ENCODE results near the gene FMO2.

The FMO2 gene

DNA sequence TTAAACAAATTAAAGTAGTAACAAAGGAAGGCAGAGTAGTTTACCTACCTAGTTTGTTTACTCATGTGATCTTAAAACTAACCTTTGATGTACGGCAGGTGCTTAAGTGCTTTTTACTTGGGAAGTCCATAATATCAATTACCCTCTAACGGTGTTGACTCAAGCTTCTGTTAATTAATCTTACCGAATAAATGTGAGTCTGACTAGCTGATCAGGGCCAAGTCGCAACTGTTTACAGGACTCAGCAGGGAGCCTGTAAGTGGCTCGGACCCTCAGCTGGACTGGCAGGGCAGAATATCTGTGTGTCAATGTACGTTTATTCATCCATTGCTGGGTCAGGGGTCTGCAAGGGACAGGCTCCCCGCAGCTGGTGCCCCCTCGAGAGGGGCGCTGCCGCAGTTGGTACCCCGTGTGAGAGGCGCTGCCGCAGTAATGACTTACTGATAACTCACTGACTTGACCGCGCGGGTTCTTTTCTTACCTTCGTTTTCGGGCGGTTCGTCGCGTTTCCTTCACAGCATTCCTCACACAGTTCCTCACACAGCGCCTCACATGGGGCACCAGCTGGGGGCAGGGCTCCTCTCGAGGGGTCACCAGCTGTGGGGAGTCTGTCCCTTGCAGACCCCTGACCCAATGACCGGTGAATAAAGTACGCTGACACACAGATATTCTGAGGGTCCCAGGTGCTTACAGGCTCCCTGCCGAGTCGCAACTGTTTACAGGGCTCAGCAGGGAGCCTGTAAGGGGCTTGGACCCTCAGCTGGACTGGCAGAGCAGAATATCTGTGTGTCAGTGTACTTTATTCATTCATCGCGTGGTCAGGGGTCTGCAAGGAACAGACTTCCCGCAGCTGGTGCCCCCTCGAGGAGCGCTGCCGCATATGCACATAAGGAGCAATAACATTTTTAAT, 66.2 kb downstream of the FMO2 start:
- Histone ChIP-seq H3K4me3 (ENCODE audit: low read length) (peak overlapping the region; percentile 76), H3K27me3 (ENCODE audit: insufficient read depth, low read length) (peaks cover 12% of the 10 kb centered on the region)

DNA sequence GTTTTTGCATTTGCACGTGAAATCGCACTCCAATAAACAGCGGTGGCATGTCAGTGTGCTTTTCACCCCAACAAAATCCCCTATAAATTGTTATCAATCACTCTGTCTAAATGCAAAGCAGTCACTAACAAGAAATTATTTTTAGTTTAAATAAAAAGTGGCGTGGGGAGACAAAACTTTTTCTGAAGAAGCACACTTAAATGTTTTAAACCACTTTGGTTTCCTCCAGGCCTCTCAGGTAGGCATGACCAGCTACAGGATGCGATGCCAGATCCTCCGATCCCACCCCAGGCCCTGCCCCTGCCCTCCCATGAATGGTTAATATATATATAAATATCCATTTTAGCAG, 66.8 kb downstream of the FMO2 start:
- Histone ChIP-seq H3K4me1 (ENCODE audit: insufficient read depth, low read length) (peaks cover 9% of the 10 kb centered on the region), H3K27me3 (ENCODE audit: insufficient read depth, low read length) (peaks cover 12% of the 10 kb centered on the region), H3K27ac (ENCODE audit: low read length) (no peak overlapping the region), H3K9ac (ENCODE audit: low read depth, low read length) (no peak overlapping the region), H3K4me3 (ENCODE audit: low read length) (peak overlapping the region; percentile 76; the same call in 1 of the 2 replicates), H3K9me3 (ENCODE audit: insufficient read depth, low read depth, low read length) (no peaks in the 10 kb centered on the region), H3K36me3 (ENCODE audit: insufficient read depth, low read depth, low read length) (no peaks in the 10 kb centered on the region)

More for the DNA sequence above, 66.2 kb downstream of the FMO2 start:
- Histone ChIP-seq H3K36me3 (ENCODE audit: insufficient read depth, low read depth, low read length) (no peaks in the 10 kb centered on the region), H3K9me3 (ENCODE audit: insufficient read depth, low read depth, low read length) (no peaks in the 10 kb centered on the region), H3K9ac (ENCODE audit: low read depth, low read length) (peak overlapping the region; percentile 66), H3K27ac (ENCODE audit: low read length) (no peak overlapping the region), H3K4me1 (ENCODE audit: insufficient read depth, low read length) (peaks cover 9% of the 10 kb centered on the region)

DNA sequence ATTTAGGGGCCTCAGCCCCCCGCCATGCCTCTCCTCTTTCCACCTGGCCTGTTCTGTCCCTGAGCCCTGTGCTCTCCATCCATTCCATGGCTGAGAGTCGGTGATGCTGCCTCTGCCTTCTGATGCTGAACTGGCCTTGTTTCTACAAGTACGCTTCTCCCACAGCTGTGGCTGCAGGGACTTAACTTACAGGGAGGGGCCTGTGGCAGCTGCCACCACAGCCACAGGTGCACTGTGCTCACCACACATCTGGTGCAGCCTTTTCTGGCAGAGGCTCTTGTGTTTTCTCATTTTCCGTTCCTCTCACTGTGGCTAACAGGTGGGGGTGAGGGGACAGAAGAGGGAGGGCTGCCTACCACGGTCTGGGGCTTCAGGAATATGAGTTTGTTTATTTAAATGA, 67.4 kb downstream of the FMO2 start:
- Histone ChIP-seq H3K9me3 (ENCODE audit: insufficient read depth, low read depth, low read length) (no peaks in the 10 kb centered on the region), H3K27me3 (ENCODE audit: insufficient read depth, low read length) (peaks cover 12% of the 10 kb centered on the region), H3K4me3 (ENCODE audit: low read length) (no peak overlapping the region), H3K4me1 (ENCODE audit: insufficient read depth, low read length) (peaks cover 9% of the 10 kb centered on the region), H3K36me3 (ENCODE audit: insufficient read depth, low read depth, low read length) (no peaks in the 10 kb centered on the region), H3K27ac (ENCODE audit: low read length) (no peak overlapping the region), H3K9ac (ENCODE audit: low read depth, low read length) (no peak overlapping the region)

DNA sequence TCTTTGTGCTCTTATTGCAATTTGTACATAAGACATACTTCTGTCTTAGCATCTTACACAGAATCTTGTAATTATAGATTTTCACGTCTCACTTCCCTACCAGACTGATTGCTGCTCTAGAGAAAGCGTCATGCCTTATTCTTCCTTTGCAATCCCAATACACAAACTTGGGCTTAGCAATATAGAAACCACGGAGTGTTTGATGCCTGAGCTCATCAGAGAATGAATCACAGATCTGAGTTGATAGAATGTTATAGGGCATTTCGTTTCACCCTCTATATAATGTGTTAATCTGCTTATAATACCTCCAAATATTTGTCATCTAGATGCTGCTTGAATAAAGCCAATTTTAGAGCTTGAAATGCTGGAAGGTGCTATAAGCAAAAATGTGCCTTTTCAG, 69.8 kb downstream of the FMO2 start:
- H3K27ac ChIP-seq (ENCODE audit: low read length), result no peak overlapping the region
- H3K9ac ChIP-seq (ENCODE audit: low read depth, low read length), result no peak overlapping the region
- peaks cover 12% of the 10 kb centered on the region for H3K27me3 ChIP-seq (ENCODE audit: insufficient read depth, low read length)
- H3K4me1 ChIP-seq (ENCODE audit: insufficient read depth, low read length), result peaks cover 25% of the 10 kb centered on the region
- H3K4me3 ChIP-seq (ENCODE audit: low read length), result no peak overlapping the region
- H3K9me3 ChIP-seq (ENCODE audit: insufficient read depth, low read depth, low read length), result no peaks in the 10 kb centered on the region
- no peaks in the 10 kb centered on the region for H3K36me3 ChIP-seq (ENCODE audit: insufficient read depth, low read depth, low read length)

DNA sequence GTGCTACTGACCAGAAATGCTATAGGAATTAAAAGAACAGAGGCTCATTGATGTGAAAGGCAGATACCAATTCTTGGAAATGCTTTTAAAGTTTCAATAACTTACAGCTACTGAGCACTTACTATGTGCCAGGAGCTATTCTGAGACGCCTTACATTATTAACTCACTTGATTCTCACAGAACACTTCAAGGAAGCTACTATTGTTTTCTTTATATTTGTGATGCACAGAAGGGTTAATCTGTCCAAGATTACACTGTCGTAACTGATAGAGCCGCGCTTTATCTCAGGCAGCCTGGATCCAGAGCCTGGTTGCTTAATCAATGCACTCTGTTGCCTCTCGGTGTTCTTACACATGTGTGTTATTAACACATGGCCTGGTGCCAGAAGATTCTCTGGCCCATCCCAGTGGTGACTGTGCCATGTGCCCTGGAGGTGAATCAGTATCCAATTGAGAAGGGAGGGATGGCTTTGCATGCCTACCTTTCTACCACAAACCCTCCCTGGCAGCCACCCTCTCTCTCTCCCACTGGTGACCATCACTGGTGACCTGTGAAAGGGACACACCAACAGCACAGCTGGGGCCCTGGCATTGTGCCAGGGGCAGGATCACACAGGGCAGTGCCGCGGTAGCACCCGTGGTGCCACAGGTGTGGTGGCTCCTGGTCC, 72.0 kb downstream of the FMO2 start:
- Histone ChIP-seq H3K27ac (ENCODE audit: low read length) (no peak overlapping the region), H3K9me3 (ENCODE audit: insufficient read depth, low read depth, low read length) (no peaks in the 10 kb centered on the region), H3K9ac (ENCODE audit: low read depth, low read length) (no peak overlapping the region), H3K27me3 (ENCODE audit: insufficient read depth, low read length) (no peaks in the 10 kb centered on the region), H3K4me1 (ENCODE audit: insufficient read depth, low read length) (peaks cover 20% of the 10 kb centered on the region), H3K36me3 (ENCODE audit: insufficient read depth, low read depth, low read length) (no peaks in the 10 kb centered on the region), H3K4me3 (ENCODE audit: low read length) (no peak overlapping the region)

DNA sequence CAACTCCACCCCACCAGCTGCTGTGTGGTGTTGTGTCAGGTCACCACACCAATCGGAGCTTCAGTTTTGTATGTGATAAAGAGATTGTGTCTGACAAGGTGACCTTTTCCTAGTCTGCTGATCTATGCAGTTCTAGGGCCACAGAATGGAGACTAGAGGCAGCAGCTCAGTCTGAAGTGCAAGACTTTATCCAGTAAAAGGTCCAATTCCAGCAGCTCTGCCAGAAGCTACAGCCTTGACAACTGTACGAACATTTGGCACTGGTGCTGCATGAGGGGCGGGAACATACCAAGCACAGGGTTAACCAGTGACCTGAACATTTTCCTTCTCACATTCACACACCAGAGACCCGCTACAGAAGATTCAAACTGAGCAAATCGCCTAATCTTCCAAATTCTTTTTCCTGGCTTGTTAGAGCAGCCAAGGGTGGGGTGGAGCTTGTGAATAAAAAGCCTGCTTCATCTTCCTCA, 72.5 kb downstream of the FMO2 start:
- peaks cover 20% of the 10 kb centered on the region for H3K4me1 ChIP-seq (ENCODE audit: insufficient read depth, low read length)
- no peak overlapping the region for H3K9ac ChIP-seq (ENCODE audit: low read depth, low read length)
- no peaks in the 10 kb centered on the region for H3K9me3 ChIP-seq (ENCODE audit: insufficient read depth, low read depth, low read length)
- H3K27ac ChIP-seq (ENCODE audit: low read length), result no peak overlapping the region
- H3K36me3 ChIP-seq (ENCODE audit: insufficient read depth, low read depth, low read length), result no peaks in the 10 kb centered on the region
- no peak overlapping the region for H3K4me3 ChIP-seq (ENCODE audit: low read length)
- H3K27me3 ChIP-seq (ENCODE audit: insufficient read depth, low read length), result no peaks in the 10 kb centered on the region

DNA sequence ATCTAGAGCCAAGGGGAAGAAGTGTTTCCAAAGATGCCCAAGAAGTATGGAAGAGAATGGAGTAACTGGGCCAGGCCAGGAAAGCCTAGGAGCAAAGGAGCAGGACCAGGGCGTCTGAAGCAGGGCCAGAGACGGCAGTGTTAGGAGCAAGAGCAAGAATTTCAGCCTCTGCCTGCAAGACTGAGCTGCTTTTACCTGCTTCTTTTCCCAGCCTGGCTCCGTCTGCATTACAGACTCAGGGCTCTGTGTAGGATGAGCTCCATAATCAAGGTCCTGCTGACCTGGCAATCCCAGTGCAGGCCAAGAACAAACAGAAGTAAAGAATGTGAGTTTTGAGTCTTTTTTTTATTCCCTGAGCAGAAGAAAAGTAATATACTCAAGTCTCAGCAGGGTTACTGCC, 73.3 kb downstream of the FMO2 start:
- Histone ChIP-seq H3K4me3 (ENCODE audit: low read length) (no peak overlapping the region), H3K36me3 (ENCODE audit: insufficient read depth, low read depth, low read length) (no peaks in the 10 kb centered on the region), H3K4me1 (ENCODE audit: insufficient read depth, low read length) (peaks cover 20% of the 10 kb centered on the region), H3K27ac (ENCODE audit: low read length) (no peak overlapping the region), H3K9me3 (ENCODE audit: insufficient read depth, low read depth, low read length) (no peaks in the 10 kb centered on the region), H3K9ac (ENCODE audit: low read depth, low read length) (peak overlapping the region; percentile 9; the same call in 1 of the 2 replicates), H3K27me3 (ENCODE audit: insufficient read depth, low read length) (no peaks in the 10 kb centered on the region)

DNA sequence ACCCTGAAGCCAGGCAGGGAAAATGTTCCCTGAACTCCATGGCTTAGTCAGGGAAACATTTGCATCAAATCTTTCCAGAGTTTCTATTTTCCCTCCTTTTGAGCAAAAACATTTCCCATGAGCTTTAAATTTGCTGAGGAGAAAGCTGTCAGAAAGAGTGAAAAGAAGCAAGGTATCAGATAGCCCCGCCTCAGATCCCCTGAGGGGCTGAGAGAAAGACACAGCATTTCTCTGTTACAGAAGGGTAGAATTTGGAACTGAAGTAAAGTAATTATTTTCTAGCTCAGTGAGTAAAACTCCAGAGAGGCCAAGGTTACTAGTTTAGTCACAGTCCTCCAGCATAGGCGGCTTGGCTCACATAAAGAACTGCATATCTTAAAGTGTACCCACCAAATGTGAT, 73.8 kb downstream of the FMO2 start:
- Histone ChIP-seq H3K9me3 (ENCODE audit: insufficient read depth, low read depth, low read length) (no peaks in the 10 kb centered on the region), H3K9ac (ENCODE audit: low read depth, low read length) (peak overlapping the region; percentile 9; the same call in 1 of the 2 replicates), H3K27ac (ENCODE audit: low read length) (no peak overlapping the region), H3K36me3 (ENCODE audit: insufficient read depth, low read depth, low read length) (no peaks in the 10 kb centered on the region), H3K27me3 (ENCODE audit: insufficient read depth, low read length) (no peaks in the 10 kb centered on the region), H3K4me3 (ENCODE audit: low read length) (no peak overlapping the region), H3K4me1 (ENCODE audit: insufficient read depth, low read length) (peaks cover 20% of the 10 kb centered on the region)

Measured in iPS-20b (cell line).